Measurements from ENCODE around the gene PACRG. TPM values are rescaled to one million over a fixed set of nuclear protein-coding genes. Genes with fewer than 3 reads are reported as not detected.

PACRG gene
- polyA plus RNA-seq, 1 donor from 2014 or later, result 16.6 TPM

GRCh38 chr6:163300838-163301237 is 573.1 kb downstream of the PACRG start:
- H3K9ac ChIP-seq (ENCODE audit: low read length), result no peak overlapping the region
- no peaks in the 10 kb centered on the region for H3K9me2 ChIP-seq (ENCODE audit: insufficient read depth, low read length)
- no peaks in the 10 kb centered on the region for H3F3A ChIP-seq (ENCODE audit: insufficient read depth, low read length, poor library complexity, severe bottlenecking)
- TF ChIP-seq RAD21 (conservative IDR thresholded peaks at IDR 0.05), result no peak
- TF ChIP-seq MXI1 (conservative IDR thresholded peaks at IDR 0.05; ENCODE audit: poor library complexity, severe bottlenecking), result no peak
- no peak for TF ChIP-seq TAF1 (IDR thresholded peaks at IDR 0.05; ENCODE audit: low read depth)
- no peak for TF ChIP-seq SMC3 (conservative IDR thresholded peaks at IDR 0.05; ENCODE audit: poor library complexity)
- TF ChIP-seq REST (IDR thresholded peaks at IDR 0.05; ENCODE audit: borderline replicate concordance), result no peak
- TF ChIP-seq, protein P1, sequence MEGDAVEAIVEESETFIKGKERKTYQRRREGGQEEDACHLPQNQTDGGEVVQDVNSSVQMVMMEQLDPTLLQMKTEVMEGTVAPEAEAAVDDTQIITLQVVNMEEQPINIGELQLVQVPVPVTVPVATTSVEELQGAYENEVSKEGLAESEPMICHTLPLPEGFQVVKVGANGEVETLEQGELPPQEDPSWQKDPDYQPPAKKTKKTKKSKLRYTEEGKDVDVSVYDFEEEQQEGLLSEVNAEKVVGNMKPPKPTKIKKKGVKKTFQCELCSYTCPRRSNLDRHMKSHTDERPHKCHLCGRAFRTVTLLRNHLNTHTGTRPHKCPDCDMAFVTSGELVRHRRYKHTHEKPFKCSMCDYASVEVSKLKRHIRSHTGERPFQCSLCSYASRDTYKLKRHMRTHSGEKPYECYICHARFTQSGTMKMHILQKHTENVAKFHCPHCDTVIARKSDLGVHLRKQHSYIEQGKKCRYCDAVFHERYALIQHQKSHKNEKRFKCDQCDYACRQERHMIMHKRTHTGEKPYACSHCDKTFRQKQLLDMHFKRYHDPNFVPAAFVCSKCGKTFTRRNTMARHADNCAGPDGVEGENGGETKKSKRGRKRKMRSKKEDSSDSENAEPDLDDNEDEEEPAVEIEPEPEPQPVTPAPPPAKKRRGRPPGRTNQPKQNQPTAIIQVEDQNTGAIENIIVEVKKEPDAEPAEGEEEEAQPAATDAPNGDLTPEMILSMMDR (IDR thresholded peaks at IDR 0.05; ENCODE audit: poor library complexity, severe bottlenecking), result no peak
- no peak for TF ChIP-seq POLR2AphosphoS5 (IDR thresholded peaks at IDR 0.05)
- no peak for TF ChIP-seq EP300 (conservative IDR thresholded peaks at IDR 0.05; ENCODE audit: poor library complexity, severe bottlenecking)
- TF ChIP-seq EZH2 (IDR thresholded peaks at IDR 0.05; ENCODE audit: borderline replicate concordance, insufficient read depth, low read length, poor library complexity, severe bottlenecking), result no peak
- H3K36me3 ChIP-seq (ENCODE audit: insufficient read depth, low read length), result no peaks in the 10 kb centered on the region
- no peak overlapping the region for H2AFZ ChIP-seq (ENCODE audit: low read depth, low read length)
- no peaks in the 10 kb centered on the region for H3K9me3 ChIP-seq (ENCODE audit: low read length)
- H3K79me2 ChIP-seq (replicated peaks; ENCODE audit: insufficient read depth, low read length), result no peaks in the 10 kb centered on the region
- H3K27ac ChIP-seq (ENCODE audit: low read length), result no peak overlapping the region
- no peak overlapping the region for H3K4me3 ChIP-seq (ENCODE audit: low read length)
- no peaks in the 10 kb centered on the region for H3K27me3 ChIP-seq (ENCODE audit: insufficient read depth, low read depth, low read length)
- no peaks in the 10 kb centered on the region for H4K20me1 ChIP-seq (ENCODE audit: insufficient read depth)
- no peak overlapping the region for H3K4me2 ChIP-seq (ENCODE audit: low read length)

DNA sequence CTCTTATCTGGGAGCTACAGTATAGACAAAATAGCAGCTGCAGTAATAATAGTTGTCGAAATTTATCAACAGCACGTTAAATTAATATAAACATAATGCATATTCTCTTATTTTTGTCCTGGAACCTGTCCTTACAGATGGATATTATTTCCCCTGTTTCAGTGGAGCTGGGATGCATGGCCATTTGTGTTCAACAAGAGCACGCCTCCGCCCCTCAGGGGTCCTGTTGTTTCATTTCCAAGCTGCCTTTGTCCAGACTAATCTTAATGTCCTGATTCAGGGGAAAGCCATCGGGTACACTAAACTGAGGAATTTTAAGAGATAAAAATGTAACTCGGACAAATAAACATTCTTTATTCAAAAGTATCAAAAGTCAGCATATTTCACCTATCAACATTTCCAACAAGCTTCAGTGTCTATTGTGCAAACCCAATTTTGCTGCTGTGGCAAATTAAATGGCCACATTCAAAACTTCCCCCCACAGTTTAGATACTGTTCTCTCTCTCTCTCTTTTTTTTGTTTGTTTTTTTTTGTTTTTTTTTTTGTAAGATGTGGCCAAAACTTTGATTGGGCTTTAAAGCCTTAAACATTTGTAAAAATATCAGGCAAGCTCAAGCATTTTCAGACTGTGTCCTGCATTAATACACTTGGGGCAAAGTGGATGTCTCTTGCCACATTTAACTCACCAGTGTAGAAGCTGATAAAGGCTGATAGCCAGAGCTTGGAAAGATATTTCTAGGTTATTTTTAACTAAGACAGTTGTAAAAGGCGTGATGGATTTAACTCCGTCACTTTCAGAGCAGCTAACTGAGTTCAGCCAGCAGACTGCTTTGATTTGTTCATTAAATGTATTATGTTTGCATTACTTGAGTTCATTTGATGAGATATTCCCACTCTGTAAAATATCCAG is 574.2 kb downstream of the PACRG start:
- no peak for TF ChIP-seq EP300 (conservative IDR thresholded peaks at IDR 0.05; ENCODE audit: poor library complexity, severe bottlenecking)
- TF ChIP-seq MXI1 (conservative IDR thresholded peaks at IDR 0.05; ENCODE audit: poor library complexity, severe bottlenecking), result no peak
- Histone ChIP-seq H2AFZ (ENCODE audit: low read depth, low read length) (no peak overlapping the region), H3K4me3 (ENCODE audit: low read length) (no peak overlapping the region), H3K27me3 (ENCODE audit: insufficient read depth, low read depth, low read length) (no peaks in the 10 kb centered on the region), H3K27ac (ENCODE audit: low read length) (no peak overlapping the region), H3K9me2 (ENCODE audit: insufficient read depth, low read length) (no peaks in the 10 kb centered on the region), H3K9me3 (ENCODE audit: low read length) (no peaks in the 10 kb centered on the region), H3K36me3 (ENCODE audit: insufficient read depth, low read length) (no peaks in the 10 kb centered on the region), H4K20me1 (ENCODE audit: insufficient read depth) (no peaks in the 10 kb centered on the region), H3K4me2 (ENCODE audit: low read length) (no peak overlapping the region), H3F3A (ENCODE audit: insufficient read depth, low read length, poor library complexity, severe bottlenecking) (no peaks in the 10 kb centered on the region), H3K79me2 (replicated peaks; ENCODE audit: insufficient read depth, low read length) (no peaks in the 10 kb centered on the region), H3K9ac (ENCODE audit: low read length) (no peak overlapping the region)

Data from neural cell (in vitro differentiated cells).